Astrocyte of the hippocampus (primary cell): ENCODE results near the gene BBOF1.

Experiments used
- DNase-seq: peaks from one replicate; pipeline ENCODE4 v3.0.0; 2011; ENCODE audit warnings: low read depth, low spot score

BBOF1 gene

GRCh38 chr14:74089251-74090020, 70.3 kb downstream of the BBOF1 start:
- DNase-seq, result no peak

- no peak for DNase-seq
These were observed 86.2 kb downstream of the BBOF1 start for GRCh38 chr14:74105381-74105780.

GRCh38 chr14:74109369-74109768, 90.2 kb downstream of the BBOF1 start:
- no peak for DNase-seq

DNA sequence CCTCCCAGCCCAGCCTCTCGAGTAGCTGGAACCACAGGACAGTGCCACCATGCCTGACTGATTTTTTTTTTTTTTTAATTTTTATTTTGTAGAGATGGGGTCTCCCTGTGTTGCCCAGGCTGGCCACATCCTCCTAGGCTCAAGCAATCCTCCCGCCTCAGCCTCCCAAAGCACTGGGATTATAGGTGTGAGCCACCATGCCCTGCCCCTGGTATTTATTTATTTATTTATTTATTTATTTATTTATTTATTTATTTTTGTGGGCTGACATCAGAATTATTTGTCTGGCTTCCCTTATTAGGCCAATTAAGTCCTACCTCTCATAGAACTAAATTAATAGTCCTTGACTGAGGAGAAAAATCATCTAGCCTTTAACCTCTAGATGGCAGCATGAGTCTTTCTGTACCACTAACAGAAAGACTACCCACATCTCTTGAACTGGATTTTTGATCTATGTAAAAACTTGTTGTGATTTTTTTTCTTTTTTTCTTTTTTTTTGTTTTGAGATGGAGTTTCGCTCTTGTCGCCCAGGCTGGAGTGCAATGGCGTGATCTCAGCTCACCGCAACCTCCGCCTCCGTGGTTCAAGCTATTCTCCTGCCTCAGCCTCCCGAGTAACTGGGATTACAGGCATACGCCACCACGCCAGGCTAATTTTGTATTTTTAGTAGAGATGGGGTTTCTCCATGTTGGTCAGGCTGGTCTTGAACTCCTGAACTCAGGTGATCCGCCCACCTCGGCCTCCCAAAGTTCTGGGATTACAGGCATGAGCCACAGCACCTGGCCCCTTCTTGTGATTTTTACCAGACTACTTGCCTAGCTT, 92.5 kb downstream of the BBOF1 start:
- DNase-seq, result peak; percentile 71
